WTC11 (cell line): Measurements from ENCODE around the gene EEF1AKMT3.

Experiments used
- NFE2L1 ChIP-seq: sonication (generic); formaldehyde crosslinking; IDR thresholded peaks from 2 replicates; pipeline ENCODE4 v1.8.1; 2023; ENCODE audit warnings: missing genetic modification reagents
- TF ChIP-seq, protein P1 (sequence below): fragments of 200-600 bp; IDR thresholded peaks from 2 replicates; pipeline ENCODE4 v1.8.0; 2022; ENCODE audit warnings: antibody characterized with exemption
- TF ChIP-seq, protein P2 (sequence below): sonication (generic); formaldehyde crosslinking; IDR thresholded peaks from 2 replicates; pipeline ENCODE4 v1.8.1; 2023; ENCODE audit warnings: mild to moderate bottlenecking, moderate library complexity, missing genetic modification reagents
- TF ChIP-seq, protein P3 (sequence below): sonication (generic); formaldehyde crosslinking; IDR thresholded peaks from 2 replicates; pipeline ENCODE4 v1.8.0; 2022; ENCODE audit warnings: missing genetic modification reagents
- TF ChIP-seq, protein P4 (sequence below): sonication (generic); formaldehyde crosslinking; IDR thresholded peaks from 2 replicates; pipeline ENCODE4 v1.8.1; 2023; ENCODE audit warnings: mild to moderate bottlenecking, missing genetic modification reagents, moderate library complexity

DNA sequence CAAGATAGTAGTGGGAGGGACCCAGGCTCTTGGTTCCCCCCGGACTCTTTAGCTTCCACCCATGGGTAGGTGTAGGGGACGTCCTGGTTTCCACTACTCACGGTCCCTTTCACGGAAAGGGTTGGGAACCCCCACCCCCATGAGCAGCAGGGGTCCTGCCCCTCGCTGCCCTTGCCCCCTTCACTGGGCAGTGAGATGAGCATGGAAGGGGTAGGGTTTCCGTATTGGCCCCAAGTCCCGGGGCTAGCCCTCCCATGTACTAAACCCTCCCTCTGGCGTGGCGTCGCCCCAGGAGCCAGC, 46.6 kb upstream of the EEF1AKMT3 start:
- TF ChIP-seq, protein P1, sequence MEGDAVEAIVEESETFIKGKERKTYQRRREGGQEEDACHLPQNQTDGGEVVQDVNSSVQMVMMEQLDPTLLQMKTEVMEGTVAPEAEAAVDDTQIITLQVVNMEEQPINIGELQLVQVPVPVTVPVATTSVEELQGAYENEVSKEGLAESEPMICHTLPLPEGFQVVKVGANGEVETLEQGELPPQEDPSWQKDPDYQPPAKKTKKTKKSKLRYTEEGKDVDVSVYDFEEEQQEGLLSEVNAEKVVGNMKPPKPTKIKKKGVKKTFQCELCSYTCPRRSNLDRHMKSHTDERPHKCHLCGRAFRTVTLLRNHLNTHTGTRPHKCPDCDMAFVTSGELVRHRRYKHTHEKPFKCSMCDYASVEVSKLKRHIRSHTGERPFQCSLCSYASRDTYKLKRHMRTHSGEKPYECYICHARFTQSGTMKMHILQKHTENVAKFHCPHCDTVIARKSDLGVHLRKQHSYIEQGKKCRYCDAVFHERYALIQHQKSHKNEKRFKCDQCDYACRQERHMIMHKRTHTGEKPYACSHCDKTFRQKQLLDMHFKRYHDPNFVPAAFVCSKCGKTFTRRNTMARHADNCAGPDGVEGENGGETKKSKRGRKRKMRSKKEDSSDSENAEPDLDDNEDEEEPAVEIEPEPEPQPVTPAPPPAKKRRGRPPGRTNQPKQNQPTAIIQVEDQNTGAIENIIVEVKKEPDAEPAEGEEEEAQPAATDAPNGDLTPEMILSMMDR, result no peak
- no peak for TF ChIP-seq NFE2L1 (CRISPR knock-in tag)
- TF ChIP-seq, protein P2, sequence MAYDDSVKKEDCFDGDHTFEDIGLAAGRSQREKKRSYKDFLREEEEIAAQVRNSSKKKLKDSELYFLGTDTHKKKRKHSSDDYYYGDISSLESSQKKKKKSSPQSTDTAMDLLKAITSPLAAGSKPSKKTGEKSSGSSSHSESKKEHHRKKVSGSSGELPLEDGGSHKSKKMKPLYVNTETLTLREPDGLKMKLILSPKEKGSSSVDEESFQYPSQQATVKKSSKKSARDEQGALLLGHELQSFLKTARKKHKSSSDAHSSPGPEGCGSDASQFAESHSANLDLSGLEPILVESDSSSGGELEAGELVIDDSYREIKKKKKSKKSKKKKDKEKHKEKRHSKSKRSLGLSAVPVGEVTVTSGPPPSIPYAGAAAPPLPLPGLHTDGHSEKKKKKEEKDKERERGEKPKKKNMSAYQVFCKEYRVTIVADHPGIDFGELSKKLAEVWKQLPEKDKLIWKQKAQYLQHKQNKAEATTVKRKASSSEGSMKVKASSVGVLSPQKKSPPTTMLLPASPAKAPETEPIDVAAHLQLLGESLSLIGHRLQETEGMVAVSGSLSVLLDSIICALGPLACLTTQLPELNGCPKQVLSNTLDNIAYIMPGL (CRISPR knock-in tag), result no peak
- TF ChIP-seq, protein P3, sequence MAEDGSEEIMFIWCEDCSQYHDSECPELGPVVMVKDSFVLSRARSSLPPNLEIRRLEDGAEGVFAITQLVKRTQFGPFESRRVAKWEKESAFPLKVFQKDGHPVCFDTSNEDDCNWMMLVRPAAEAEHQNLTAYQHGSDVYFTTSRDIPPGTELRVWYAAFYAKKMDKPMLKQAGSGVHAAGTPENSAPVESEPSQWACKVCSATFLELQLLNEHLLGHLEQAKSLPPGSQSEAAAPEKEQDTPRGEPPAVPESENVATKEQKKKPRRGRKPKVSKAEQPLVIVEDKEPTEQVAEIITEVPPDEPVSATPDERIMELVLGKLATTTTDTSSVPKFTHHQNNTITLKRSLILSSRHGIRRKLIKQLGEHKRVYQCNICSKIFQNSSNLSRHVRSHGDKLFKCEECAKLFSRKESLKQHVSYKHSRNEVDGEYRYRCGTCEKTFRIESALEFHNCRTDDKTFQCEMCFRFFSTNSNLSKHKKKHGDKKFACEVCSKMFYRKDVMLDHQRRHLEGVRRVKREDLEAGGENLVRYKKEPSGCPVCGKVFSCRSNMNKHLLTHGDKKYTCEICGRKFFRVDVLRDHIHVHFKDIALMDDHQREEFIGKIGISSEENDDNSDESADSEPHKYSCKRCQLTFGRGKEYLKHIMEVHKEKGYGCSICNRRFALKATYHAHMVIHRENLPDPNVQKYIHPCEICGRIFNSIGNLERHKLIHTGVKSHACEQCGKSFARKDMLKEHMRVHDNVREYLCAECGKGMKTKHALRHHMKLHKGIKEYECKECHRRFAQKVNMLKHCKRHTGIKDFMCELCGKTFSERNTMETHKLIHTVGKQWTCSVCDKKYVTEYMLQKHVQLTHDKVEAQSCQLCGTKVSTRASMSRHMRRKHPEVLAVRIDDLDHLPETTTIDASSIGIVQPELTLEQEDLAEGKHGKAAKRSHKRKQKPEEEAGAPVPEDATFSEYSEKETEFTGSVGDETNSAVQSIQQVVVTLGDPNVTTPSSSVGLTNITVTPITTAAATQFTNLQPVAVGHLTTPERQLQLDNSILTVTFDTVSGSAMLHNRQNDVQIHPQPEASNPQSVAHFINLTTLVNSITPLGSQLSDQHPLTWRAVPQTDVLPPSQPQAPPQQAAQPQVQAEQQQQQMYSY (CRISPR knock-in tag), result no peak
- TF ChIP-seq, protein P4, sequence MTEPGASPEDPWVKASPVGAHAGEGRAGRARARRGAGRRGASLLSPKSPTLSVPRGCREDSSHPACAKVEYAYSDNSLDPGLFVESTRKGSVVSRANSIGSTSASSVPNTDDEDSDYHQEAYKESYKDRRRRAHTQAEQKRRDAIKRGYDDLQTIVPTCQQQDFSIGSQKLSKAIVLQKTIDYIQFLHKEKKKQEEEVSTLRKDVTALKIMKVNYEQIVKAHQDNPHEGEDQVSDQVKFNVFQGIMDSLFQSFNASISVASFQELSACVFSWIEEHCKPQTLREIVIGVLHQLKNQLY (CRISPR knock-in tag), result no peak
